Measurements from ENCODE around the gene NEK10. TPM values are rescaled to one million over a fixed set of nuclear protein-coding genes. Genes with fewer than 3 reads are reported as not detected.

The NEK10 gene
- total RNA-seq, 1 donor from 2014 or later = 7.3 TPM

GRCh38 chr3:27208961-27209616, 160.1 kb downstream of the NEK10 start:
- no peak for TF ChIP-seq CTCF (IDR thresholded peaks at IDR 0.05)
- H3K27me3 Mint-ChIP-seq (ENCODE audit: low read depth) = no peaks in the 10 kb centered on the region
- no peak overlapping the region for H3K4me3 Mint-ChIP-seq (ENCODE audit: unreplicated experiment)
- peaks cover 8% of the 10 kb centered on the region for H3K9me3 Mint-ChIP-seq (ENCODE audit: low read depth)
- H3K36me3 Mint-ChIP-seq (ENCODE audit: low read depth) = peaks cover 4% of the 10 kb centered on the region
- peaks cover 14% of the 10 kb centered on the region for H3K4me1 Mint-ChIP-seq (ENCODE audit: low read depth)
- DNase-seq (ENCODE audit: low spot score) = no peak
- H3K27ac Mint-ChIP-seq (ENCODE audit: unreplicated experiment) = no peak overlapping the region

- Mint-ChIP-seq H3K4me1 (ENCODE audit: low read depth) (no peaks in the 10 kb centered on the region), H3K27ac (ENCODE audit: unreplicated experiment) (no peak overlapping the region), H3K9me3 (ENCODE audit: low read depth) (peaks cover 17% of the 10 kb centered on the region), H3K36me3 (ENCODE audit: low read depth) (peaks cover 23% of the 10 kb centered on the region), H3K27me3 (ENCODE audit: low read depth) (no peaks in the 10 kb centered on the region), H3K4me3 (ENCODE audit: unreplicated experiment) (no peak overlapping the region)
- no peak for DNase-seq (ENCODE audit: low spot score)
- no peak for TF ChIP-seq CTCF (IDR thresholded peaks at IDR 0.05)
Measured at GRCh38 chr3:27202959-27203358, 166.2 kb downstream of the NEK10 start.

- no peaks in the 10 kb centered on the region for H3K4me1 Mint-ChIP-seq (ENCODE audit: low read depth)
- H3K27ac Mint-ChIP-seq (ENCODE audit: unreplicated experiment) = no peak overlapping the region
- no peaks in the 10 kb centered on the region for H3K27me3 Mint-ChIP-seq (ENCODE audit: low read depth)
- no peak for DNase-seq (ENCODE audit: low spot score)
- peaks cover 19% of the 10 kb centered on the region for H3K9me3 Mint-ChIP-seq (ENCODE audit: low read depth)
- no peak for TF ChIP-seq CTCF (IDR thresholded peaks at IDR 0.05)
- peaks cover 28% of the 10 kb centered on the region for H3K36me3 Mint-ChIP-seq (ENCODE audit: low read depth)
- H3K4me3 Mint-ChIP-seq (ENCODE audit: unreplicated experiment) = no peak overlapping the region
Measured at GRCh38 chr3:27201492-27201891, 167.7 kb downstream of the NEK10 start.

DNA sequence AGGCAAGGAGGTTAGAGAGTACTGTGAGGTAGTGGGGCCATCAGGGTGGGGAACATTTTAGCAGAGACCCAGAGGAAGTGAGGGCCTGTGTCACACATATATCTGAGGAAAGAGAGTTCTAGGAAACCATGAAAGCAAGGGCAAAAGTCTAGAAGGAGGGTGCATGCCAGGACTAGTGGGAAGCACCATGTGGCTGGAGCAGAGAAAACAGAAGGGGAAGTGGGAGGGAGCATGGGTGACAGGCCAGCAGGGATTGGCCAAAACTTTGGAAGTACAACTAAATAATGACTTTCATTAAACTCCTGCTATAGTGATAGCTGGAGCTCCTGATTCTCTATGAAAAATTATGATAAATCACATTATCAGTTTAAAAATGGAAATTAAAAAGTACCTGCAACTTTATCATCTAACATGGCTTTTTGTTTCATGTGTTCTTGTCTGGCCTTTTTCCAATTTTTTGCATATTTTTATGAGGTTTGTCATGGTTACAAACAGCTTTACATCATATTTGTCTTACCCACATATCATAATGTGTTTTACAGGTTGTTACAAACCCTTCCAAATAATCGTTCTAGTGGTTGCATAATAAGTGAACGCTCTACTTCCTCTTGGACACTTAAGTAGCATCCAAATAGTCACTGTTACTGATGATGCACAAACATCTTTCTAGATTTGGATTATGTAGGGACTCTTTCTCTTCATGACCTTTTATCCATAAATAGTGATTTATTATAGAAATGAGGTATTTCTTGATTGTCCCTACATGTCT, 168.3 kb downstream of the NEK10 start:
- no peak for DNase-seq (ENCODE audit: low spot score)
- Mint-ChIP-seq H3K4me3 (ENCODE audit: unreplicated experiment) (no peak overlapping the region), H3K4me1 (ENCODE audit: low read depth) (no peaks in the 10 kb centered on the region), H3K27ac (ENCODE audit: unreplicated experiment) (no peak overlapping the region), H3K9me3 (ENCODE audit: low read depth) (peaks cover 17% of the 10 kb centered on the region), H3K27me3 (ENCODE audit: low read depth) (no peaks in the 10 kb centered on the region), H3K36me3 (ENCODE audit: low read depth) (peaks cover 27% of the 10 kb centered on the region)
- TF ChIP-seq CTCF (IDR thresholded peaks at IDR 0.05) = no peak

DNA sequence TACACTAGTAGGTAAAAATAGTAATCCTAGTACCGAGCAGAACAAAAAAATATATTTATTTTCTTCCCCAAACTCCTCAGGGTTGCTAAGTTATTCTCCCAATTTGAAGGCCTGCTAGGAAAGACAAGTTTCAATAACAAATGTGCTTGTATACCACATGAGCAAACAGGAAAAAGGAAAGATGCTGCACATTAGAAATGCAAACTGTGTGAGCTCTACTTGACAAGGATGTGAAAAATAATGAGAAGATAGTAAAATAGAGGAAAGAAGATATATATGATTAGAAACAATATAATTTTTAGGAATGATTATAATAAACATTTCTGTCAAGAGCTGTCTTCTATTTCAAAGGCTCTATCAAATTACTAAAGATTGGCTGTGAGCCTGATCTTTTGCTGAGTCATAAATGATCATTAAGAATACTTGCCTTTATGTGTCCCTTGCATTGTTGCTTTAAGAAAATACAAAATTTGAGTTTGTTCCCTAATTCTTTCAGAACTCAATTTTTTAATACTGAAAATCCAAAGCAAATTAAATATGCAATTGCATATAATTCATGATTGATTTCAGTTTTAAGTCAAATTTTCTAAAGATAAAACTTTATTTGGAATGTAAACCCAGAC, 174.2 kb downstream of the NEK10 start:
- DNase-seq (ENCODE audit: low spot score) = no peak
- TF ChIP-seq CTCF (IDR thresholded peaks at IDR 0.05) = no peak
- Mint-ChIP-seq H3K4me1 (ENCODE audit: low read depth) (peaks cover 23% of the 10 kb centered on the region), H3K27me3 (ENCODE audit: low read depth) (no peaks in the 10 kb centered on the region), H3K9me3 (ENCODE audit: low read depth) (peaks cover 16% of the 10 kb centered on the region), H3K36me3 (ENCODE audit: low read depth) (peaks cover 23% of the 10 kb centered on the region), H3K27ac (ENCODE audit: unreplicated experiment) (no peak overlapping the region), H3K4me3 (ENCODE audit: unreplicated experiment) (no peak overlapping the region)

Data from chondrocyte (in vitro differentiated cells).